IMR-90 (cell line): ENCODE data around the gene TCERG1L.

Experiments
- BHLHE40 ChIP-seq: fragments of 150-350 bp; IDR thresholded peaks from 2 replicates; pipeline ENCODE4 v1.6.1; 2016; ENCODE audit warnings: mild to moderate bottlenecking, low read depth, low read length
- CEBPB ChIP-seq: IDR thresholded peaks from 2 replicates; pipeline ENCODE4 v1.6.1; 2012; ENCODE audit warnings: low read depth, low read length, improper control_type of control experiment
- CHD1 ChIP-seq: IDR thresholded peaks from 2 replicates; pipeline ENCODE4 v1.6.1; 2012; ENCODE audit warnings: low read depth, low read length, improper control_type of control experiment
- CTCF ChIP-seq: conservative IDR thresholded peaks from 2 replicates; pipeline ENCODE4 v1.5.1; 2012; ENCODE audit warnings: mild to moderate bottlenecking, low read depth, low read length, improper control_type of control experiment
- MAFK ChIP-seq: IDR thresholded peaks from 2 replicates; pipeline ENCODE4 v1.6.1; 2012; ENCODE audit warnings: low read depth, low read length, improper control_type of control experiment
- MXI1 ChIP-seq: IDR thresholded peaks from 2 replicates; pipeline ENCODE4 v1.6.1; 2012; ENCODE audit warnings: low read depth, mild to moderate bottlenecking, low read length, moderate library complexity, borderline replicate concordance
- POLR2A ChIP-seq: IDR thresholded peaks from 2 replicates; pipeline ENCODE4 v1.6.1; 2012; ENCODE audit warnings: mild to moderate bottlenecking, low read depth, low read length
- RFX5 ChIP-seq: IDR thresholded peaks from 2 replicates; pipeline ENCODE4 v1.8.0; 2012; ENCODE audit warnings: low read depth, mild to moderate bottlenecking, low read length, moderate library complexity
- SMC3 ChIP-seq: fragments of 150-350 bp; IDR thresholded peaks from 2 replicates; pipeline ENCODE4 v1.6.1; 2016; ENCODE audit warnings: low read depth, mild to moderate bottlenecking, antibody characterized with exemption, low read length, moderate library complexity
- USF2 ChIP-seq: fragments of 150-350 bp; IDR thresholded peaks from 2 replicates; pipeline ENCODE4 v1.6.1; 2017; ENCODE audit warnings: mild to moderate bottlenecking, antibody characterized with exemption, low read length, low read depth

- TF ChIP-seq CTCF (no peak), MXI1 (no peak), SMC3 (no peak), CHD1 (no peak), RFX5 (no peak), CEBPB (no peak), POLR2A (no peak), USF2 (no peak), MAFK (no peak), BHLHE40 (no peak)
These were observed 188.0 kb downstream of the TCERG1L start for GRCh38 chr10:131123496-131123895.
